HG03442 (cell line): ENCODE data around the gene UBA5.

Experiments
- ATAC-seq: cut with Tn5 transposase; IDR thresholded peaks from one replicate; pipeline ENCODE4 v1.9.1; 2021; ENCODE audit warnings: mild to moderate bottlenecking, moderate library complexity; ENCODE audit not compliant: unreplicated experiment

UBA5 gene

GRCh38 chr3:132713977-132714727 lies 54.0 kb downstream of the UBA5 start:
- no peak for ATAC-seq

- ATAC-seq = no peak
These were observed 56.2 kb downstream of the UBA5 start for GRCh38 chr3:132716372-132716771.

- no peak for ATAC-seq
These were observed 60.1 kb downstream of the UBA5 start for GRCh38 chr3:132720228-132720627.

- no peak for ATAC-seq
These were observed 61.5 kb downstream of the UBA5 start for GRCh38 chr3:132721479-132722164.

- ATAC-seq = peak; percentile 79
These were observed 62.3 kb downstream of the UBA5 start, which contains the start of gene NPHP3 for GRCh38 chr3:132722165-132723023. TSS of gene NPHP3 (minus strand) at chr3:132722409. CDS start at chr3:132722355, 54 bp downstream.

GRCh38 chr3:132723024-132723950 lies 63.2 kb downstream of the UBA5 start:
- peak; percentile 1 for ATAC-seq

GRCh38 chr3:132726341-132726823 lies 66.3 kb downstream of the UBA5 start:
- ATAC-seq = no peak
